Coronary artery (tissue), 2 donors: ENCODE results near the gene PLXNA3.
A peak's percentile ranks its signal among the peaks of the same experiment; 100 is the strongest.

Source experiments
- DNase-seq: peaks from one replicate; pipeline ENCODE4 v3.0.0-alpha.2; 2017; ENCODE audit warnings: low spot score
- H3K27ac ChIP-seq, 2 donors: fragments of 200-600 bp; sonication (generic); one replicate each; pipeline ENCODE4 v1.5.1; 2016 to 2019
- H3K4me3 ChIP-seq: fragments of 200-600 bp; sonication (generic); 2 replicates; pipeline ENCODE4 v1.5.1; 2016; ENCODE audit warnings: mild to moderate bottlenecking, moderate library complexity
- TF ChIP-seq, protein P1 (sequence below): fragments of 200-600 bp; sonication (generic); IDR thresholded peaks from one replicate; pipeline ENCODE4 v1.5.1; 2019; ENCODE audit warnings: antibody characterized with exemption

The PLXNA3 gene

DNA sequence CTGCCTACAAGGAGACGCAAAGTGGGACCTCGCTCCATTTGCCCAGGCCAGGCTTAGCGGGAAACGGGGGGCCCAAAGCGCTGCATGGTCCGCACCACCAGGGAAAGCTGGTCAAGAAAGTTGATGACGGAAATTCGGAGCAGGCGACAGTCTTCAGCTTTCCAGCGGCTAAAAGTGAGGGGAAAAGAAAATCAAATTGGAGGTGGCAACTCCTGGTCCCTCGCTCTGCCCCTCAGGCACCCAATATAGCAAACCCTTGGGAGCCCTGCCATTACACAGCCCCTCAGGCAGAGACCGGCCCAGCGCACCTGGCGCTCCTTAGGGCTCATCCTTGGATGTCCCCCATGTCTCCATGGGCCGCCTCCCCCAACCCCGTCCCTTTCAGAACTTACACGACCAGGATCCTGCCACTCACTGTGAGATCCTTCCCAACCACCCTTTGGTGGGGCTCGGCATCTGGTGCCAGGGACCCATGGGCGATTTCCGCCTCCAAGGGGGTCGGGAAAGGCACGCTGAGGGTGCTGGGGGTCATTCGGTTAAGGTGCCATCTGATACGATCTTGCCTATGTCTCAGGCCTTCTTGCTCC, 19.9 kb downstream of the PLXNA3 start:
- peak; percentile 69 for DNase-seq
- Histone ChIP-seq H3K4me3 (peak overlapping the region; percentile 75), H3K27ac (peak overlapping the region; percentile 60 to 87)
- TF ChIP-seq, protein P1, sequence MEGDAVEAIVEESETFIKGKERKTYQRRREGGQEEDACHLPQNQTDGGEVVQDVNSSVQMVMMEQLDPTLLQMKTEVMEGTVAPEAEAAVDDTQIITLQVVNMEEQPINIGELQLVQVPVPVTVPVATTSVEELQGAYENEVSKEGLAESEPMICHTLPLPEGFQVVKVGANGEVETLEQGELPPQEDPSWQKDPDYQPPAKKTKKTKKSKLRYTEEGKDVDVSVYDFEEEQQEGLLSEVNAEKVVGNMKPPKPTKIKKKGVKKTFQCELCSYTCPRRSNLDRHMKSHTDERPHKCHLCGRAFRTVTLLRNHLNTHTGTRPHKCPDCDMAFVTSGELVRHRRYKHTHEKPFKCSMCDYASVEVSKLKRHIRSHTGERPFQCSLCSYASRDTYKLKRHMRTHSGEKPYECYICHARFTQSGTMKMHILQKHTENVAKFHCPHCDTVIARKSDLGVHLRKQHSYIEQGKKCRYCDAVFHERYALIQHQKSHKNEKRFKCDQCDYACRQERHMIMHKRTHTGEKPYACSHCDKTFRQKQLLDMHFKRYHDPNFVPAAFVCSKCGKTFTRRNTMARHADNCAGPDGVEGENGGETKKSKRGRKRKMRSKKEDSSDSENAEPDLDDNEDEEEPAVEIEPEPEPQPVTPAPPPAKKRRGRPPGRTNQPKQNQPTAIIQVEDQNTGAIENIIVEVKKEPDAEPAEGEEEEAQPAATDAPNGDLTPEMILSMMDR = no peak

DNA sequence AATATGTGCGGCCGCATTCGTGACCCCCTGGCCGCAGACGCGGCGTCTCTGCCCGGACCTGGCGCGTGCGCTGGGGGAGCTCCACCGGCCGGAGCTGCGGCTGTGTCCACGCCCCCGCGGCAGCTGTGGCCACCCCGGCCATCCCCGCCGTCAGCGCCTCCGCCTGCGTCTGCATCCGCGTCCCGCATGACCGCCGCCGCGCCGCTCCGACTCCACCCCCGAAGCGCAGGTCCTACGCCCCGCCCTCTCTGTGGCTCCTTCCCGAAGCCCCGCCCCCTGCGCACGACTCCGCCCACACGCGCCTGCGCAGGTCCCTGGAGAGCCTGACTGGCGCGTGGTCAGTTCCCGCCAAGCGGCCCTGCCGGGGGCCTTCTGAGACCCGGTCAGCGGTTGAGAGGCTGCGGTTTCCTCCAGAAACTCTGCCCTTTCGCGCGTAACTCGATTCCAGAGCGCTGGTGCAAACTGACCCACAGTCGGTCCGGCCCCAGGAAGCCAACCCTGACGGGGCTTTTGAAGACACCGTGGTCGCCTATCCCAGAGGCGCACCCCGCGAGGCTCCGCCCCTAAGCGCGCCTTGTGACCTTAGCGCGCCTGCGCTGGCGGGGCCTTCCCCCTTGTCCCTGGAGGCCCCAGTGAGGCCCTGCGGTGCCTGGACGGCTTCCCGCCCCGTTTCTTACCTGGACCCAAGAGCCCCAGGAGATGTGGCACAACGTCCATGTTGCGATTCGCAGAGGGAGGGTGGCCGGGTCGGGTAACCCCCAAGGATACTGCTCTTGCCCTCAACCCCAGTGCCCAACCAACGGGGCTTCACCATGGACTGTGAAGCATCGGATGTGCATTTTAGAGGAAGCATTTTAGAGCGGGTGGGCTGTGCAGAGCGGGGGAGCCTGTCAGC, 20.9 kb downstream of the PLXNA3 start, which contains the start of gene LAGE3:
LAGE3 (minus strand) TSS at position 554 of the 895 bp plus-strand sequence; CDS start at position 188, 366 bp downstream.
- TF ChIP-seq, protein P1 = no peak
- Histone ChIP-seq H3K4me3 (peak within 1 kb of the TSS; percentile 75), H3K27ac (peak within 1 kb of the TSS; percentile 60 to 87)
- peak; percentile 93 for DNase-seq

GRCh38 chrX:154481195-154481594, 23.1 kb downstream of the PLXNA3 start:
- no peak for DNase-seq
- TF ChIP-seq, protein P1 = no peak
- Histone ChIP-seq H3K4me3 (no peak overlapping the region), H3K27ac (no peak overlapping the region)

DNA sequence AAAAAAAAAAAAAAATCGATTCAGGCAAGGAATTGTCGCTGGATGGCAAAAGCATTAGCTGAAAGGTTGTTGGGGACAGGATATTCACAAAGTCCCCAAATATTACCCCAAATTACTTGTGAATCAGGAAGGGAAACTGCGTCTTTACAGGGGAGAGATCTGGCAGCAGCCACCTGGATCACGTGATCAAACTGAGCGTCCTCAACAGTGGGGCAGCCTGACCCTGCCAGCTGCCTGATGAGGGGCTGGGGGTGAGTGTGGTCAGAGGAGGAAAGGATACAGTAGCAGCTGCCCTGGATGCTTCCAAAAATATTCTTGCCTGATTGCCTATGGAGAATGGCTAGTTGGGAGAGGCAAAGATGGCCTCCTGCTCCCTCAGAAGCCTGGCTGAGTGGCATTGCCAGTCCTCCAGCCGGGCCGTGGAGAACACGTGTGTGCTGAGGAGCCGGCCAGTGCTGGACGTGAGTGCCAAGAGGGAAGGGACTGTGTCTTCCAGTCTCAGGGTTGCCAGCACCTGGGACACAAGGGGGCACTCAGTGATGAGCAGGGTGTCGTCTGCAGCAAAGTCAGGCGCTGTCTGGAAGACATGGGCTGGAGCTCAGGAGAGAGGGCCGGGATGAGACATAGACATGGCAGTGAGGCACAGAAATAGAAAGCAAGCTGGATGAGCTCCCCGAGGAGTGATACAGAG, 24.0 kb downstream of the PLXNA3 start:
- DNase-seq = peak; percentile 69
- Histone ChIP-seq H3K4me3 (no peak overlapping the region), H3K27ac (no peak overlapping the region)
- TF ChIP-seq, protein P1 = no peak

- H3K27ac ChIP-seq = no peak overlapping the region
- no peak overlapping the region for H3K4me3 ChIP-seq
- DNase-seq = peak; percentile 70
- TF ChIP-seq, protein P1 = no peak
Observed at GRCh38 chrX:154482786-154483185, 24.7 kb downstream of the PLXNA3 start.

GRCh38 chrX:154483325-154483724, 25.2 kb downstream of the PLXNA3 start:
- H3K27ac ChIP-seq = no peak overlapping the region

More at GRCh38 chrX:154483325-154483724, 25.2 kb downstream of the PLXNA3 start:
- peak; percentile 67 for DNase-seq
- no peak overlapping the region for H3K4me3 ChIP-seq
- TF ChIP-seq, protein P1 = no peak
